Fibroblast of lung (primary cell): Measurements from ENCODE around the gene RIT1.

Experiments used
- EZH2 ChIP-seq: IDR thresholded peaks from 2 replicates; pipeline ENCODE4 v1.5.1; 2012; ENCODE audit warnings: low read length, control low read depth, mild to moderate bottlenecking; ENCODE audit errors: missing control alignments
- TF ChIP-seq, protein P1 (sequence below), 2 donors: IDR thresholded peaks in 1 of 2; conservative IDR thresholded peaks in 1 of 2; 1 replicate in 1 of 2; 2 replicates in 1 of 2; pipeline ENCODE4 v1.5.1; 2011 to 2012; ENCODE audit warnings: low read length in 2 of 2, control low read depth in 1 of 2, inconsistent platforms in 1 of 2, low read depth in 1 of 2, mild to moderate bottlenecking in 1 of 2

DNA sequence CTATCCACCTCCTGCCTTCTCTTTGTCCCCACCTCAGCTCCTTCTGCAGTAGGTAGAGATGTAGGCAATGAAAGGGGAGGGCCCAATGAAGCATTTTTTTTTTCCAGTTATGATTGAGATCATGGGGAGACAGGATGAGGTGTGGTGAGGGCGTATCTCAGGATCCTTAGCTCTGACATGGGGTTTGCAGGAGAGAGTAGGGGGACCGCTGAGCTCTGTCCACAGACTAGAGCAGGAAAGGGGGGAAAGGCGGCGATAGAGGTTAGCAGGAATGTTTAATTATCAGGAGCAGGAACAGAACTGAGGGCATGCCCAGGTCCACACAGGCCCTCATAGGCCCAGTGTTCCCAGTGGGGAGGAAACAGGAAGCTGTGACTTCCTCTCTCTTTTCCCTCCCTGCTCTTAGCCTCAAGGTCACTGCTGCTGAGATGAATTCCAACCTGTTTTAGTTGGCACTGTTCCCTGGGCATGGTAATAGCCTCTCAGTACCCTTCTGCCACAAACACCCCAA is 29.4 kb upstream of the RIT1 start:
- TF ChIP-seq, protein P1, sequence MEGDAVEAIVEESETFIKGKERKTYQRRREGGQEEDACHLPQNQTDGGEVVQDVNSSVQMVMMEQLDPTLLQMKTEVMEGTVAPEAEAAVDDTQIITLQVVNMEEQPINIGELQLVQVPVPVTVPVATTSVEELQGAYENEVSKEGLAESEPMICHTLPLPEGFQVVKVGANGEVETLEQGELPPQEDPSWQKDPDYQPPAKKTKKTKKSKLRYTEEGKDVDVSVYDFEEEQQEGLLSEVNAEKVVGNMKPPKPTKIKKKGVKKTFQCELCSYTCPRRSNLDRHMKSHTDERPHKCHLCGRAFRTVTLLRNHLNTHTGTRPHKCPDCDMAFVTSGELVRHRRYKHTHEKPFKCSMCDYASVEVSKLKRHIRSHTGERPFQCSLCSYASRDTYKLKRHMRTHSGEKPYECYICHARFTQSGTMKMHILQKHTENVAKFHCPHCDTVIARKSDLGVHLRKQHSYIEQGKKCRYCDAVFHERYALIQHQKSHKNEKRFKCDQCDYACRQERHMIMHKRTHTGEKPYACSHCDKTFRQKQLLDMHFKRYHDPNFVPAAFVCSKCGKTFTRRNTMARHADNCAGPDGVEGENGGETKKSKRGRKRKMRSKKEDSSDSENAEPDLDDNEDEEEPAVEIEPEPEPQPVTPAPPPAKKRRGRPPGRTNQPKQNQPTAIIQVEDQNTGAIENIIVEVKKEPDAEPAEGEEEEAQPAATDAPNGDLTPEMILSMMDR (conservative IDR thresholded peaks at IDR 0.05 in 1 of 2, IDR thresholded peaks at IDR 0.05 in 1 of 2; ENCODE audit: low read depth in 1 of 2, low read length in 2 of 2) = no peak
- TF ChIP-seq EZH2 = no peak
